Stimulated activated memory B cell treated with anti-CD40 and anti-IgM and Interleukin-4, amounts not matched to agents 10 μg/mL and 1 μg/mL and 100 μg/mL, for 72 hours (primary cell): Measurements from ENCODE around the gene CASQ2.
A peak's percentile ranks its signal among the peaks of the same experiment; 100 is the strongest.

Source experiments
- ATAC-seq: fragments of 150-1000 bp; cut with Tn5 transposase; 2 replicates; pipeline ENCODE4 v1.10.0; 2021
- H3K27ac Mint-ChIP-seq: one replicate; pipeline ENCODE4 v1.8.0; 2022; ENCODE audit warnings: mild to moderate bottlenecking, mixed read lengths
- H3K27me3 Mint-ChIP-seq: one replicate; pipeline ENCODE4 v1.8.0; 2022; ENCODE audit warnings: mixed read lengths
- H3K36me3 Mint-ChIP-seq: one replicate; pipeline ENCODE4 v1.8.0; 2022; ENCODE audit warnings: mixed read lengths
- H3K4me1 Mint-ChIP-seq: one replicate; pipeline ENCODE4 v1.8.0; 2022; ENCODE audit warnings: mixed read lengths
- H3K4me3 Mint-ChIP-seq: one replicate; pipeline ENCODE4 v1.8.0; 2022; ENCODE audit warnings: mild to moderate bottlenecking, moderate library complexity, mixed read lengths
- H3K9me3 Mint-ChIP-seq: one replicate; pipeline ENCODE4 v1.8.0; 2022; ENCODE audit warnings: mixed read lengths

CASQ2 gene

DNA sequence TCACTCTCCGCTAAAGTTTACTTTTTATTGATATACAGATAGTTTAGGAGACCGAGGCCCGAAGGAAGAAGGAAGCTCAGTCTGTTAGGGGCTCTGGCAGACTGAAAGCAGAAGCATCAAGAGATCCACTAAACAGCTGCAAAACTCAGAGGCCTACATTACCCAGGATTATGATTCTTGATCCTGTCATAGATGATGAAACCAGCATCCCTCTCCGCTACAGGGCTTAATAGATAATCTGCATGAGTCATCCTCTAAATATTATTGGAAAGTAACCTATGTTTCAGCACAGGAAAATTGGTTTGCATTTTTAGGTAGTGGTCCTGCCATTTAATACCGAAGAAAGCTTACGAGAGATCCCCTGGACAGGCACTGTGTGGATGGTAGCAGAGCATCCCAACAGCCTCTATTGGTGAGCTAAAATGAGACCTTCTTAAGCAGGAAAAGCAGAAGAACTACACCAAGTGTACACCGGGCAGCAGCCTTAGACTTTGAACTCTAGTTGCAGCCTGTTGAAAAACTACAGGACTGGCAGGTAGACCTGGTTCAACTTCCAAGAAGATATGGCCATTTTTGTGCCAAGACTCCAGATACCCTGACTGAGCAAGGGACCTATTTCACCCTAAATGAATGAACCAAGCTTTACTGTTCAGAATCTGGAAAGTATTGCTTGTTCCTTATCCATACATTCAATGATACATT is 6.8 kb downstream of the CASQ2 start:
- Mint-ChIP-seq H3K27me3 (peaks cover 9% of the 10 kb centered on the region), H3K4me1 (no peaks in the 10 kb centered on the region), H3K9me3 (peaks cover 5% of the 10 kb centered on the region), H3K36me3 (no peaks in the 10 kb centered on the region), H3K27ac (no peak overlapping the region), H3K4me3 (no peak overlapping the region)
- ATAC-seq: no peak

DNA sequence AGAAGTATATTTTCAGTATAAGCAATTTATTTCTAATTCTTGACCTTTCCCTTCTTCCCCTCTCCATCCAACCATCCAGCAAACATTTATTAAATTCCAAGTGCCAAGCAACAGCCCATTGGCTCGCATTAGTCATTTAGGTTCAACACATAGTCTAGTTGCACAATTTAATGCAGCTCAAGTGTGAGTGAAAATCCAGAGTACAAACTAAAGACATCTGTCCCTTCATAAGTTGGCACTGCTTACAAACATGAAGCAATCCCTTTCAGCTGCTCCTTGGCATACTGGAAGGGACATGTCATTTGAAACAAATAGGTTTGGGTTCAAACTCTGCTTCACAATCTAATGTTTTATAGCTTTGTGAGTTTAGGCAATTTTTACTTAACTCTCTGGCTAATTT is 10.7 kb downstream of the CASQ2 start:
- Mint-ChIP-seq H3K27ac (no peak overlapping the region), H3K4me1 (no peaks in the 10 kb centered on the region), H3K9me3 (peaks cover 5% of the 10 kb centered on the region), H3K36me3 (no peaks in the 10 kb centered on the region), H3K27me3 (peaks cover 7% of the 10 kb centered on the region), H3K4me3 (no peak overlapping the region)
- no peak for ATAC-seq

DNA sequence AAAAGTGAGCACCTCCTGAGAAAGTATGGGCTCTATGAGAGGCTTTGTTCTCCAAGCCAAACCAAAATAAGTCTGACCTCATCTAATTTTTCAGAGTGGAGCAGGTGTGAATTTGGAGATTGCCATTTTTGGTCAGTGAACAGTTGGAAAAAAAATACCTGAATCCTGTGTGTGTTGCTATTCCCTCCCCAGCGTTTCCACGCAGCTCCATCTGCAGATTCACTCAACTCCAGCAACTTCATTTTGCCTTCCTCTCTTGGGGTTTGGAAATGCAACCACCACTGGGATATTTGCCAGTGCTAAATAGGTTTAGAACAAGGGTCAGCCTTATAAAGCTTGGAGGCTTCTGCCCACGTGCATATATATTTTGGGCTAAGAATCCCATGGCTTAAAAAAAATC is 11.2 kb downstream of the CASQ2 start:
- no peak for ATAC-seq
- Mint-ChIP-seq H3K9me3 (peaks cover 5% of the 10 kb centered on the region), H3K36me3 (no peaks in the 10 kb centered on the region), H3K4me3 (no peak overlapping the region), H3K27me3 (peaks cover 13% of the 10 kb centered on the region), H3K4me1 (no peaks in the 10 kb centered on the region), H3K27ac (no peak overlapping the region)

DNA sequence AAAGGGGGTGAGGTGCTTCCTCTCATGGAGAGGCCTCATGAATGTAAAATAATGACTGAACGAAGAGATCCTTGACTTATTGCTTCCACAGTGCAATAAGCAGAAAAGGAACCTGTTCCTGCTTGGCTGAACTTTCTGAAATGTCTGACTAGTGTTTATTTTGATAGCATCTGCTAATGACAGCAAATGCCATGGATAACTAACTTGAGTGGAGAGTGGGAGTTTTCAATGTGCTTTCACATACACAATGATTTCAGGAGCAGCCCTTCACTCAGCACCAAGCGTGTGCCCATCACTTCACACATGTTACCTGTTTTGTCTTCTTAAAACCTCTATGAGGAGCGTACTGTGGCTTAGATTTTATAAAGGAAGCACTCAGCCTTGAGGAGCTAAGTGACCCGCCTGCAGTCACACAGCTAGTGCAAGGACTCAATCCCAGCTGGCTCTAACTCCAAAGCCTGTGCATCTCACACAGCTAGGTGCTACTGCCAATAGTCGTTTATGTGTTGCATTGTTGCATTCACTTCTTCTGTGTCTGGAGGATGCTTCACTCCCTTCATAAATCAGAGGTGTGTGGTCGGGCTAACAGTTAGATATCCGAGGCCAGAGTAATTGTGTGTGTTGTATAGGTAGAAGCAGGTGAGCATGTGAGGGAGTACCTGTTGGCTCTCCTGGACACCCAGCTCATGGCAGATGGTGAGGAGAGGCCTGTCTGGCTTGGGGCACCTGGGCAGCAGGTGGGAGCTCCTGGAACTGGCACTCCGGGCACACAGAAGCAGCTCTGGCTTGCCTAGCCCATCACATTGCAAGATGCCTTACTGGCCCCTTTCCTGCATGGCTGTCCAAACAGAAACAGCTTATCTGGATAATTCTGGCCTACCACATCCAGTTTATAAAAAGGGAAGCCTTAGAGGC is 12.8 kb downstream of the CASQ2 start:
- Mint-ChIP-seq H3K4me3 (no peak overlapping the region), H3K9me3 (peaks cover 5% of the 10 kb centered on the region), H3K36me3 (no peaks in the 10 kb centered on the region), H3K27ac (no peak overlapping the region), H3K4me1 (no peaks in the 10 kb centered on the region), H3K27me3 (peaks cover 26% of the 10 kb centered on the region)
- no peak for ATAC-seq

DNA sequence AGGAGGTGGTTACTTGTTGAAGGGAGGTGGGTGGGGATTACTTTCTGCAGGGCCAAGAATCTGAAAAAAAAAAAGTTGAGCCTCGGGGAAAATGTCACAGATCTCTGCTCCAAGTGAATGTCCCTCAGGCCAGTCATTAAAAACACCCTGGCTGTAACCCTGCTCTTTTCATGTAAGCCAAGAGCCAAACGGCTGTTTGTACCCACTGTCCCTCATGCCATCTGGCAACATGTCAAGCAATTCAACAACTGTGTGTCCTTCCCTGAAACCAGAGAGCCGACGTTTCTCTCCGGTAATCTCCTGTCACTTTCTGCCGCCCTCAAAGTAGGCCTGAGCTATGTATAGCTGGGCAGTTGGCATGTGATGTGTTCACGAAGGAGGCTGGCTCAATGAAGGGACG is 14.7 kb downstream of the CASQ2 start:
- Mint-ChIP-seq H3K9me3 (no peaks in the 10 kb centered on the region), H3K4me3 (no peak overlapping the region), H3K36me3 (no peaks in the 10 kb centered on the region), H3K4me1 (no peaks in the 10 kb centered on the region), H3K27ac (no peak overlapping the region), H3K27me3 (peaks cover 26% of the 10 kb centered on the region)
- no peak for ATAC-seq

DNA sequence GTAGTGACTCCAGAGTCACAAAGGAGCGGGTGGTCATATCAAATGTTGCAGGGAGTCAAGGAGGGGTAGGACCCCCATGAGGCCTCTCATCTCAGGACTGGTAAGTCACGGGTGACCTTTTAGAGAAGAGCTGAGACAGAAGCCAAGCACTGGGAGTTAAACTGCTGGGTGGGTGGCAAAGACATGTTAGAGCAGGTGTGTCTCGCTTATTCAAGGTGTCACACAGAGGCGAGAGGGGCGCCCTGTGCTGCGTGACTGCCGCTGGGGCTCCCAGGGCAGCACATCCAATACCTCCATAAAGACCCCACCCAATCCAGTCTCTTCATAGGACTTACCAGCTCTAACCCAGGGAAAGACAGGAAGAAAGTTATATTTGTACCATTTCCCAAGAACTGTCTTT is 15.2 kb downstream of the CASQ2 start:
- no peak for ATAC-seq
- Mint-ChIP-seq H3K9me3 (no peaks in the 10 kb centered on the region), H3K27me3 (peaks cover 29% of the 10 kb centered on the region), H3K4me1 (no peaks in the 10 kb centered on the region), H3K36me3 (no peaks in the 10 kb centered on the region), H3K27ac (no peak overlapping the region), H3K4me3 (no peak overlapping the region)

DNA sequence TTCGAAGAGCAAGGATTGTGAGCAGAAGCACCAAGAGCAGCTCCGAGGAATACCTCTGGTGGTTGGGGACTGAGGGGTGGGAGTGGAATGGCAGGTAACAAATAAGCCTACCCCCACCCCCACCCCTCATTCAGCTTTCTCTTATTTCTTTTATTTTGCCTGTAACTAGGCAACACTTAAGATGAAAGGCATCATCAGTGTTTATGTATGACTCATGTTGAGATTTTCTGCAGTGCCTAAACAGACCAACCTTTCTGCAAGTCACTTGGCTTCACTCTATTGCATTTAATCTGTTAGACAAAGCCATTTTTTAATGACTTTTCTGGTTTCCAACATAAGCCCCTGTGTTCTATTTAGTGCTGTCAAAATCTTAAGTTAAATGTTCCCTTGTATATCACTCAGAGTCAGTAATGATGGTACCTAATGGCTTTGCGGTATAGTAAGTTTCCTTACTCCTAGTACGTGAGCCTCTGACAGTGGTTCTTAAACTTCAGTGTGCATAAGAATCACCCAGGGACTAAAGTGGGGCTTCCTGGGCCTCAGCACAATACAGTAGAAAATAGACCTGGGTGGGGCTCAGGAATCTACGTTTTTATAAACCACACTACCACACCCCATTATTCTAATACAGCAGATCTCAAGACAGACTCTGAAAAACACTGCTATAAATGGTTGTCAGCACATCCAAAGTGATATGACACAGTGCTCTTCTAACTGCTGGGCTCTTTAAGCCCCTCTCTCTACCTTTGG is 19.9 kb downstream of the CASQ2 start:
- H3K4me1 Mint-ChIP-seq: no peaks in the 10 kb centered on the region
- no peaks in the 10 kb centered on the region for H3K36me3 Mint-ChIP-seq
- no peaks in the 10 kb centered on the region for H3K9me3 Mint-ChIP-seq
- peaks cover 39% of the 10 kb centered on the region for H3K27me3 Mint-ChIP-seq
- H3K4me3 Mint-ChIP-seq: no peak overlapping the region
- no peak overlapping the region for H3K27ac Mint-ChIP-seq
- ATAC-seq: no peak

DNA sequence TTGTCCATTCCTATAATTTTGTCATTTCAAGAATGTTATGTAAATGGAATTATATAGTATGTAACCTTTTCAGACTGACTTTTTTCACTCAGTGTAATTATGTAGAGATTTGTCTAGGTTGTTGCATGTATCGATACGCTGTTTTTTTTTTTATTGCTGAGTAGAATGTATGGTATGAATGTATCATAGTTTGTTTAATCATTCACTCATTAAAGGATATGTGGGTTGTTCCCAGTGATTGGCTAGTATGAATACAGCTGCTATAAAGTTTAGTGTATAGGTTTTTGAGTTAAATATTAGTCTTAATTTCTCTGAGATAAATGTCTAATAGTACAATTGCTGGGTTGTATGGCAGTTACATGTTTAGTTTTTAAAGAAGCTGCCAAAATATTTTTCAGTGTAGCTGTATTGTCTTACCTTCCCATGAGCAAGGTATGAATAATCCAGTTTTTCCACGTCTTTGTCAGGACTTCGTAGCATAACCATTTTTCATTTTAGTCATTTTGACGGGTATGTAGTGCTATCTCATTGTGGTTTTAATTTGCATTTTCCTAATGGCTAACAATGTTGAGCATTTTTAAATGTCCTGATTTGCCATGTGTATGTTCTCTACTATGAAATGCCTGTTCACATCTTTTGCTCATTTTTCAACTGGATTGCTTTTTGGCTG is 22.4 kb downstream of the CASQ2 start:
- H3K27me3 Mint-ChIP-seq: peaks cover 15% of the 10 kb centered on the region
- H3K27ac Mint-ChIP-seq: no peak overlapping the region
- no peaks in the 10 kb centered on the region for H3K4me1 Mint-ChIP-seq
- no peak overlapping the region for H3K4me3 Mint-ChIP-seq
- H3K36me3 Mint-ChIP-seq: no peaks in the 10 kb centered on the region
- no peak for ATAC-seq
- H3K9me3 Mint-ChIP-seq: no peaks in the 10 kb centered on the region

DNA sequence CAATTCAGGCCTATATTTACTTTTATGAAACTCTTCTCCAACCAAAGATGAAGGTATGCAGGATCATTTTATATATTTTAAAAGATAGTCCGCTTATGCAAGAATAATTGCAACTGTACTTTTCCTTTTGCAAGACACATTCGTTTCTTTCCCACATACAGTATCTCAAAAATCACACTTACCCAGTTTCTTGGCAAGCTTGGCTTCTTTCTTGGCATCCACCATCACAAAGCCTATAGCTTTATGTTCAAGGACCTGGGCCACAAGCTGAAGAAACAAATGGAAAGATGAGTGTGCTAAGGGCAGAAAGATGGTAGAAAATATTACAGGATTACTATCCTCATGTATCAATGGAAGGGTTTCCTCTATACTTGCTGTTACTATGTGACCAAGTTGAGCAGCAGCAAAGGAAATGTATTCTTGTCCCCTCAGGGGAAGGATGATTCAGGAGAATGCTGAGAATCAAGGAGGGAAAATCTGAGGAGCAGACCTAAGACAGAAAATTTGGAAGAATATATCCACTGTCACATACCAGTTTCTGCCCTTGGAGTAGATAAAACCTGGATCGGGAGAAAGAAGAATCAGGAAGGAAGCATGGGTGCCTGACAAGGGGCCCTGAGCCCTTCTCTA is 23.8 kb downstream of the CASQ2 start:
- Mint-ChIP-seq H3K4me1 (no peaks in the 10 kb centered on the region), H3K36me3 (no peaks in the 10 kb centered on the region), H3K9me3 (no peaks in the 10 kb centered on the region), H3K27ac (no peak overlapping the region), H3K4me3 (no peak overlapping the region), H3K27me3 (peaks cover 13% of the 10 kb centered on the region)
- ATAC-seq: no peak

DNA sequence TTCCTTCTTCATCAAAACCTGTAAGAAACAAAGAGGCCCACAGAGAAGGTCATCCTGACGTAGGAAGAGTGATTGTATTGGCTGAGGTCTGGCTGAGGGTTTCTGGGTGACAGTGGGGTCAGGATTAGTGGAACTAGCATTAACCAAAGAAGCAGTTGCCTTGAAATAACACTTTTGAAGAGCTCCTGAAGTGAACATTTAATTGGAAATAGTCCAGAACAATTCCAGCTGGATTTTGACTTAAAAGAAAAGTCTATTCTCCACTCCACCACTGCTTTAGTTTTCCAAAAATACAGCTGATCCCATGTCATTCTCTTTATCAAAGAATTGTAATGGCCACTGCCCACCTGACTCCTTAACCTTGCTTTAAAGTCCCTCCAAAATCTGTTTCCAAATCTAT is 27.7 kb downstream of the CASQ2 start:
- Mint-ChIP-seq H3K4me3 (no peak overlapping the region), H3K36me3 (no peaks in the 10 kb centered on the region), H3K4me1 (no peaks in the 10 kb centered on the region), H3K27ac (no peak overlapping the region), H3K9me3 (no peaks in the 10 kb centered on the region), H3K27me3 (no peaks in the 10 kb centered on the region)
- ATAC-seq: no peak

DNA sequence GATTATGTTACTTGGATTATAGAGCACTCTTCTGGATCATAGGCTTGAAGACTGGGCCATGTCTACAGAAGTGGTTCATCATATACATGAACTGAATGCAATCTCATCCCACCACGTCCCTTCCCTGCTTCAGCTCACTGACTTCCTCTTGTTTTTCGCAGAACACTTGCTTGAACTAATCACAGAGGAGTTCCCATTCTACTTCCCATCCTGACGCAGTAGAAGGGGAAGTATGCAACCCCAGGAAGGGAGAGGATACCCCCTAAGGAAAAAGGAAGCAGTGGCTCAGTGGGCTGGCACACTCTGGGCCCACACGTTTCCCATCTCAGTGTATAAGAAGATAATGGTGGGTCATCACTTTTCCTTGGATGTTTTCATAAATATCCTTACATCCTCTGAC is 36.2 kb downstream of the CASQ2 start:
- Mint-ChIP-seq H3K9me3 (no peaks in the 10 kb centered on the region), H3K27ac (no peak overlapping the region), H3K4me3 (no peak overlapping the region), H3K36me3 (no peaks in the 10 kb centered on the region), H3K4me1 (no peaks in the 10 kb centered on the region), H3K27me3 (no peaks in the 10 kb centered on the region)
- no peak for ATAC-seq

DNA sequence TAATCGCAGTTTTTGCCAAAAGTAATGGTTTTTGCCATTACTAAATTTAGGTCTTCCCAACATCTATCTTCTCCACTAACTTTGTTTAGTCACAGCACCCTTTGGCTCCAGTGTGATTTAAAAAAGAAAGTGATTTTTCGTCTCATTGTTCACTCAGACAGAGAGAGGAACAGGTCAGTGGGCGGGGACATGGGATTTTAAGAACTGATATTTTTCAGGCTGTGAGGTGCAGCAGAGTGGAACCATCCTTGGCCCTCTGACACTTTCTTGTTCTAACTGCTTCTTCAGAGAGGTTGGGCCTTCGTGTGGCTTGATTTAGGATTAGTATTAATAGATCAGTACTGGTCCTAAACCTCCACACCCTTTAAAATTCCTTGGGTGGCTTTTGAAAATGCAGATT is 38.8 kb downstream of the CASQ2 start:
- no peaks in the 10 kb centered on the region for H3K4me1 Mint-ChIP-seq
- H3K27ac Mint-ChIP-seq: no peak overlapping the region
- H3K27me3 Mint-ChIP-seq: no peaks in the 10 kb centered on the region
- H3K9me3 Mint-ChIP-seq: no peaks in the 10 kb centered on the region
- no peaks in the 10 kb centered on the region for H3K36me3 Mint-ChIP-seq
- no peak overlapping the region for H3K4me3 Mint-ChIP-seq
- ATAC-seq: peak; percentile 73

DNA sequence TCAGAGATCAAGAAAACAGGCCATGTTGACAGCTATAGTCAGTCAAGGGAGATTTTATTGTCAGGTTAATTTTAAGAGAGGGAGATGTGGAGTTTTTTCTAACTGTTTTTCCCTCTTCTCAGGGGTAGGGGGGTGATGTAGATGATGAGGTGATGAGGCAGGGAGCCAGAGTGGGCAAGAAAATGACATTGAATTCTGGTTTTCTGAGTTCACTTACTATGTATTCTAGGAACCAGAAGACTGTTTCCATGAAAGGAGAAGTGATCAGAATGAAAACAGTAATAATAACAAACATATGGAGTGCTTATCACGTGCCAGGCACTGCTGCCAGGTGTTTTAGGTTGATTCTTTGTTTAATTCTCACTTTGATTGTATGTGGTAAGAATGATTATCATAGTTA is 40.2 kb downstream of the CASQ2 start:
- no peak for ATAC-seq
- Mint-ChIP-seq H3K27me3 (no peaks in the 10 kb centered on the region), H3K4me1 (no peaks in the 10 kb centered on the region), H3K4me3 (no peak overlapping the region), H3K36me3 (no peaks in the 10 kb centered on the region), H3K27ac (no peak overlapping the region), H3K9me3 (no peaks in the 10 kb centered on the region)

DNA sequence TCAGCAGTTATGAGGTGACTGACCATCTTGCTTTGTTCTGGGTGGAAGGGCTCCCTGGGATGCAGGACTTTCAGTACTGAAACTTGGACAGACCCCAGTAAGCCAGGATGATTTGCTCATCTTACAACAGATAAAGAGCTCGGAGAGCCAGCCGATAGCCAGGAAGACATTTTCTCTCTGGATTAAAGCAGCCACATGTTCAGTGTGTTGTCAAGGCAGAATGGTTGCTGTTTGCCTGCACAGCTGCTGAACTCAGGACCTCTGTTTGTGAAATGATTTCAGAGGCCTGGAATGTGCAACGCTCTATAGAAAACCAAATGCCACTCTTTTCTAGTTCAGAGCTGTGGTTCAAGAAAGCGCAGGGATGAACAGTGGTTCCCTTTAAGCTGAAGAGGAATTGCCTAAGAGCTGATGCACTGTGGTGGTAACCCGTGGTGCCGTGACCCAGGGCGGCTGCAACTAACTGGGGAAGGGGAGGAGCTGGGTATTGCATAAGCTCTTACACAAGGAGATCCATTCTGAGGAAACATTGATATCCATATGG is 40.7 kb downstream of the CASQ2 start:
- no peak overlapping the region for H3K4me3 Mint-ChIP-seq
- H3K27ac Mint-ChIP-seq: no peak overlapping the region
- H3K27me3 Mint-ChIP-seq: peaks cover 1% of the 10 kb centered on the region
- no peaks in the 10 kb centered on the region for H3K36me3 Mint-ChIP-seq
- no peaks in the 10 kb centered on the region for H3K4me1 Mint-ChIP-seq
- ATAC-seq: no peak
- H3K9me3 Mint-ChIP-seq: no peaks in the 10 kb centered on the region
